CD4-positive, alpha-beta T cell treated with Interleukin-10 for 1 hour (primary cell): ENCODE measurements around the gene NID2.
A peak's percentile ranks its signal among the peaks of the same experiment; 100 is the strongest.

Experiments used
- DNase-seq: peaks from one replicate; pipeline ENCODE4 v3.0.0-alpha.2; 2020

The NID2 gene

DNA sequence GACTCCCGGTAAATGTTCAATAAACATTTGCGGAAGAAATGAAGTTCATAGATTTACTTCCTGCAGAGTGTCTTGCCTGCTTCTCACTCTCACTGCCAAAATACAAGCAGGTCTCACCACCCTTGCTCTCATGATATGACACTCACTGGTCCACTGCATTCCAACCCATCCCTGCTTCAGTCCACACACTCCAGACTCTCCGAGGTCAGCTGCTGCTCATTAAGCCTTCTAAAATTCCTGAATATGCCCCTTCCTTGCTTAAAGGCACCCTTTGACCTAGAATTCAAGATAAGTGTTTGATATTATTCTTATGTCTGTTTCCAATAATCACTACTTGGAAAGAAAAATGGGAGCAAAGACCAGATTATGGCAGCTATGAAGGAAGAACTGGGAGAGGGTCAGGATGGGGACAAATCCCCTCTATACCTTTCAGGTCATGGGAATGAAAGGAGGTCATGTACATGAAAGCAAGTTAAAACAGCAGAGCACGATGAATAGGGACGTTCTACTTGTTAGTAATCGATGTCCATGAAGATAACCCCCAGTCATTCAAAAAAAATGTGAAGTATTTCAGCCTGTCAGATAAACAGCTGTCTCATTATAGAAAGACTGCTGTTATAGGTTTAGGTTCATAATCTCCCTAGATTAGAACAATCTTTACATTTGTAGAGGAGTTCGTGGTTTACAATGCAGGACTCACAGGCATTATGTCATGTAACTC lies 10.5 kb upstream of the NID2 start:
- no peak for DNase-seq

- no peak for DNase-seq
Observed at GRCh38 chr14:52078721-52079120, 9.9 kb upstream of the NID2 start.

DNA sequence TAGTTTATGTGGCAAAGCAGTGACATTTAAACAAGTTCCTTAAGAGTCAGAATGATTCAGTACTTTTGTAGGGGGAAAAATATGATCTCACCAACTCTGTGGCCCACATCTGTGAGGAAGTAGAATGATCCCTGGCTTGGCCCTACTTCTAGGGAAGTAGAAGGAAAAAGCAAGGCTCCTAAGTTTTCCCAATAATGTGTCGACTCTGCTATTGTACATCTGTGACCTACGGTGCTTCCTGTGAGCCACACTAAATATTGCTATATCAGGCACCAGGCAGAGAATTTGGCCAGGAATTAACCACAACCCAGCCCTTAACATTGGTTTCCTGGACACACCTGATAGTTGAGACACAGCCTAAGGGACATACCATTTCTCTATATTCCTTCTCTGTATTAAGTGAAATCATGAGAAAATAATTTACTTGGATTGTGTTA lies 9.3 kb upstream of the NID2 start:
- DNase-seq: no peak

GRCh38 chr14:52077256-52077979 lies 8.6 kb upstream of the NID2 start:
- no peak for DNase-seq

- DNase-seq: no peak
Observed at GRCh38 chr14:52076334-52076733, 7.5 kb upstream of the NID2 start.

GRCh38 chr14:52075371-52075770 lies 6.5 kb upstream of the NID2 start:
- DNase-seq: no peak

DNA sequence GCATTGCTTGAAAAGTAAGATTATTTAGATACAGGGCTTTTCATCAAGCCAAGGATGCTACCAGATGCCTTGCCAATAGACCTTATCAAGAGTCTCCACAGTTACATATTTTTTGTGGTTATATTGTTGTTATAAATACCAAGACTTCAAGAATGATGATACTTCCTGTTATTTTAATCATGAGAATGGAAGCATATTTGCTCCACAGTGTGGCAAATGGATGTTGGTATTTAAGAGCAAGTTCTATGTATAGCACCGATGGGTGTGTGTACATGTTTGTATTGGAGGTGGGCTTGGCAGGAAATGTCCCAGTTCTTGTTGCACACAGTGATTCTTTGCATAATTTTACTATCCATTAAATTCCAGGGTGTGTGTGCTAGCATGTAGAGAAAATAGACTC lies 4.4 kb upstream of the NID2 start:
- DNase-seq: no peak

DNA sequence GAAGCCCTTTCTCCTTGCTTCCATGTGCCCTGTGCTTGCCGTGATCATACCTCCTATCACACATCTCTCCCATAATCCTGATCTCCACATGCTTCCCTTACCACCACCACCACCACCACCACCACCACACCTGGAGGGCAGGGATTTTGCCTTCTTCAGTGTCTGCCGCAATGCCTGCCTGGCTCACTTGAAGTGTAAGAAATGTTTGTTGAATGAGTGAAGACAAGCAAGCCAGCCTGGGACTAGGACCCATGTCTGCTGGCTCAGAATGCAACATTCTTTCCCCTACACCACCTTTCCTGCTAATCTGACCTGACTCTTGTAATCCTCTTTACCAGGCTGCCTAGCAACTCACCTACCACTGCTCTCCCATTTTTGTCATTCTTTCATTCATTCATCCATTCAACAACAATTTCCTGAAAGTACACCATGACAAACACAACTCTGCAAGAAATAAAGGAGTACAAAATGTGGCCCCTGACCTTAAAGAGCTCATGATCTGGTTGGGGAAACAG lies 3.5 kb upstream of the NID2 start:
- DNase-seq: no peak

DNA sequence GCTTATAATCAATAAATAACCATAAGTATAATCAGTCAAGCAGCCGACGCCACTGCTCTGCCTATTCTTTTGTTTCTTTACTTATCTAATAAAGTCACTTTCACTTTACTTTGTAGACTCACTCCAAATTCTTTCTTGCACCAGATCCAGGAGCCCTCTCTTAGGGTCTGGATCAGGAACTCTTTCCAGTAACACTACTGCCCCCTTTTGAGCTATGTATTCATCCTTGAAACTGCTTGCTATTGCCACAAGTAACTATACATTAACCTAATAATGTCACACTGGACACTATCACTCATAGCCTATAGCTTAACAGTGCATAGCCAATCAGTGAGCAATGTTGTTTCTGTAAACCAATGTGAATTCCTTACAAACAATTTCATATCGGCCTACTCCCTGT lies 2.8 kb upstream of the NID2 start:
- no peak for DNase-seq

DNA sequence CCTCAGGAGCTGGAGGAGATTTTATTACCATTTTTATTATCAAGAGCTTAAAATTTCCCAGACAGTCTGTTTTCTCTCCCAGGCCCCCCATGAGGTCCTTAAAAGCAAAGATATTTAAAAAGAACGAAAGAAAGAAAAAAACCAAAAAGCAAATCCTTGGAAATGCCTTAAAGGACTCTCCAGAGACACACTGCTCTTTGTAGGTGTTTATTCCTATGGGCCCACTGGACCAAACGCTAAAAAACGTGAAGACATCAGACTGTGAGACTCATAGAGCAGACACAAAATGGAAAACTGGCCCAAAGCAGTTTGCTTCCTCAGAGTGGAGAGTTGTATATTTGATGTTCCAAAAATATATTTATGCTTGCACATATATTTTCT lies 1.2 kb upstream of the NID2 start:
- no peak for DNase-seq

GRCh38 chr14:52069307-52070050 lies 620 bp upstream of the NID2 start:
- DNase-seq: peak; percentile 19

- peak; percentile 1 for DNase-seq
Observed at GRCh38 chr14:52067873-52068614, 815 bp downstream of the NID2 start.

GRCh38 chr14:52064174-52064573 lies 4.7 kb downstream of the NID2 start:
- DNase-seq: no peak

DNA sequence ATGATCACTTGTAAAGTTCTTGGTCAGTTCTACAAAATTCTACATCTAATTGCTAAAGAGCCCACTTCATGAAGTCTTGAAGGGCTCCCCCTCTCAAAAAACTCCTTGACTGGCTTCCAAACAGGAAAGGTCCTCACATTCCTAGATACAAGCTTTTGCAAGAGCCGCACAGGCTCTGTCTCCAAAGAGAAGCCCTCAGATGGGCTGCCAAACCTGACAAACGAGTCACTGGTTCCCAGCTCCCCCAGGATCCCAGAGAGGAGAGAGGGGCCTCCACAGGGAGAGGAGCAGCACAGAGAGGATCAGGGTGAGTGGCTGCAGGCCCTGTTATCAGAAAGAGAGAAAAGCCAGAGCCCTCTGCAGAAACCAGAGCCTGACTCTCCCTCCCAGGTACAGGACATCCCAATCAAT lies 5.8 kb downstream of the NID2 start:
- no peak for DNase-seq

DNA sequence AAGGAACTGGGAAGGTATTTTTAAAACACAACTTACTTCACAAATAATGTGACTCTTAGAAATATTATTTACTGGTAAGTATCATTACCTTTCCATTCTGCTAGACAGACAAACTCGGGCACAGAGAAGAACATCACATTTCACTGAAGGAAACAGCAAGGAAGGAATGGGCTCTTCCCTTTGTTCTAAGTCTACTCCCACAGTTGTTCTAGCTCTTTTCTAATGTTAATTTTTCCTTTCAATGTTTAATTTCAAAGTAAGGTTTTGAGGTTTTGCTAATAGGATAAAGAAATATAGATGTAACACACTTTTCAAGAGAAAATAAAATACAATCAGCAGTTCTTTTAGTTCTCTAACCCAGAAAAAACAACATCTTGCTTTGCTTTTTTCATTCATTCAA lies 7.0 kb downstream of the NID2 start:
- no peak for DNase-seq

GRCh38 chr14:52061390-52061789 lies 7.5 kb downstream of the NID2 start:
- no peak for DNase-seq

DNA sequence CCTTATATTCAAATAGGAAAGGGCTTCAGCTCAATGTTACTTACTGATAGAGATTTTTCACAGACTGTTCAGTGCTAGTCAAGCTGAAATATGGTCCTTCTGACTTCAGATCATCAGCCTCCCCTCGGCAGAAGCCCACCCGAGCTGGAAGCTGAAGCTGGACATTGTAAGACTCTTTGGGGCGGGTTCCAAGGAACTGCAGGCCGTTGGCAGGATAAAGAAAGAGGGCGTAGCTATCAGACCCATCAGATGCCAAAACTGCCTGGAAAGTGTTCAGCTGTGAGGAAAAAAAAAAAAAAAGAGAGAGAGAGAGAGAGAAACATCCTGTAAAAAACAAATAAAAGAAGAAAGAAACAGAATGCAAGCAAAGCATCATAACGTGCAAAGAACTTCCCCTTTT lies 8.8 kb downstream of the NID2 start:
- no peak for DNase-seq

DNA sequence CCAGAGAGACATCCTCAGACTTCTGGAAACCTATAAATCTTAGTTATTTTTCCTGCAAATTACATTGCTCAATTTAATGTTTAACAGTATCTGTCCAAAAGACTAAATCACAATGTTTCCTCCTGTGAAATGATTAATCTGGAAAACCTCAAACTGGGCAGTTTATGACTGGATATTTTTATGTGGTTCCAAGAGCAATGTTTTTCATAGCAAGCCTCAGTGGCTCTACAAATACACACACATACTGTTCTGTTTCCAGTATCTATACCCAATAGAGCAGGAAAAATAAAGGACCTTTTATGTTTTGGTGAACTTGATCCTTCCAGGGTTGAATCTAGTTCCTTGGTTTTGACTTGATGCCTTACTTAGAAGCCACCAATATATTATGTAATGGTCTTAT lies 9.2 kb downstream of the NID2 start:
- no peak for DNase-seq

DNA sequence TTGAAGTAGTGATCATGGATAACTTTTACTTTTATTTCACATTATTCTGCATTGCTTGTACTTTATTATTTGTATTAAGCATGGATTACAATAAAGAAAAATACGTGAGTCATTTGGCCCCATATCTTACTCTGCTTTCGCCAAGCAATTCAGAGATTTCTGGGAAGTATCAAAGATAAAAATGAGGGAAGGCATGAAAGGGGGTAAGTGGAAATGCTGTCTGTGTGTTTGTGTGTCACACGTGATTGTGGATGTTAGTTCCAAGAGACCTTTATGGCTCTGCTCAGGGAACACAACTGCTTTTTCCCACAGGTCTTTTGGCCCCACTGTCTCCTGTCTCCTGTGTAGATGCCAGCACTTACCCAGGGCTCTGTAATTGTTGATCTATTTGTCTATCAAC lies 10.5 kb downstream of the NID2 start:
- DNase-seq: no peak

GRCh38 chr14:52055167-52055566 lies 13.7 kb downstream of the NID2 start:
- DNase-seq: no peak

GRCh38 chr14:52054678-52055077 lies 14.2 kb downstream of the NID2 start:
- DNase-seq: no peak

DNA sequence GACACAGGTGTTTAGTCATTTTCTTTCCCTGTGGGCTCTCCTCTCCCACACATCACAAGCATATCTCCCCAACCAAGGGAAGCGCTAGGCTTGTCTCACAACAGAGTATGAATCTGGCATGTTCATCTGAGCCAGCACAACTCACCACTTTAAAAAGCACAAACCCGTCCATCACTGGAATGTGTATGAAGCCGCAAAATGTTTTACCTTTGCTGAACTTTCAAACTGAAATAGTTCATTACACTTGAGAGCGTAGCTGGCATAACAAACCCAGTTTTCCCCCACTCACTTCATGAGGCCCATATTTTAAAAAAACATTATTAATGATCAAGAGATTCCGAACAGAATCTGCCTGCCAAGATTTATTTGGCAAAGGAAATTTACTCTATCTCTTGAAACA lies 15.8 kb downstream of the NID2 start:
- no peak for DNase-seq
